Small intestine (tissue), 7 donors: ENCODE results near the gene DQX1. TPM values are rescaled to one million over a fixed set of nuclear protein-coding genes. Genes with fewer than 3 reads are reported as not detected.
"Not testable (repeated sequence)": the region's sequence is repeated elsewhere in the genome, so short reads cannot be mapped to it uniquely, and the experiment has no call there.

Experiments
- DNase-seq, 2 donors: peaks; one replicate each; pipeline versions ENCODE4 v3.0.0 to v3.0.0-alpha.2; 2013
- FAIRE-seq: peaks from 2 replicates; lab custom pipeline; 2012; peaks lifted over from hg19 to GRCh38; lab: Jason Lieb, UNC
- H3K27ac ChIP-seq, 3 donors: one replicate each; pipeline ENCODE4 v1.5.1; 2013; ENCODE audit warnings: low read length in 2 of 3, mild to moderate bottlenecking in 2 of 3, control low read depth in 1 of 3, inconsistent platforms in 1 of 3, low read depth in 1 of 3, moderate library complexity in 1 of 3
- H3K27me3 ChIP-seq, 3 donors: one replicate each; pipeline ENCODE4 v1.6.1; 2013; ENCODE audit warnings: low read length in 3 of 3, inconsistent platforms in 1 of 3; ENCODE audit not compliant: control insufficient read depth in 3 of 3, insufficient read depth in 3 of 3
- H3K36me3 ChIP-seq, 3 donors: one replicate each; pipeline ENCODE4 v1.6.1; 2013; ENCODE audit warnings: low read length in 3 of 3, inconsistent platforms in 1 of 3, low read depth in 1 of 3, mild to moderate bottlenecking in 1 of 3, moderate library complexity in 1 of 3; ENCODE audit not compliant: control insufficient read depth in 3 of 3, insufficient read depth in 2 of 3
- H3K4me1 ChIP-seq, 3 donors: one replicate each; pipeline ENCODE4 v1.6.1; 2013; ENCODE audit warnings: low read length in 2 of 3, inconsistent platforms in 1 of 3, low read depth in 1 of 3, mild to moderate bottlenecking in 1 of 3, moderate library complexity in 1 of 3; ENCODE audit not compliant: control insufficient read depth in 3 of 3, insufficient read depth in 2 of 3
- H3K4me3 ChIP-seq, 3 donors: one replicate each; pipeline ENCODE4 v1.5.1; 2013; ENCODE audit warnings: low read length in 3 of 3, control low read depth in 1 of 3, inconsistent platforms in 1 of 3, low read depth in 1 of 3, mild to moderate bottlenecking in 1 of 3, moderate library complexity in 1 of 3
- H3K9me3 ChIP-seq, 2 donors: one replicate each; pipeline ENCODE4 v1.6.1; 2013; ENCODE audit warnings: low read depth in 1 of 2, low read length in 1 of 2; ENCODE audit not compliant: control insufficient read depth in 2 of 2, insufficient read depth in 1 of 2
- WGBS, 3 donors: extraction: QIAGEN DNeasy Blood & Tissue Kit; methylation state at CpG; one replicate each; pipeline ENCODE4 v1.1.7; 2013; 5-methylcytosine and 5-hydroxymethylcytosine counted together
- polyA plus RNA-seq, 4 donors: library from polyadenylated mRNA; stranded (reverse) in 3 of 4; unstranded in 1 of 4; fragments of 200-250 nt in 3 of 4; fragments of 120-200 nt in 1 of 4; gene quantifications; one replicate each; pipeline versions ENCODE4 v1.2.1 to v1.2.3, GENCODE V29; 2013
- donor health status: healthy with polysubstance abuse.
- donor health status: control.
- donor health status: control.
- donor health status: Bipolar disorder and iron deficiency.
- donor health status: healthy.

Gene DQX1
- polyA plus RNA-seq, 4 donors = 15.8 to 106 (median 39.6) TPM

GRCh38 chr2:74566754-74567085 lies 40.7 kb upstream of the DQX1 start:
- no peak for FAIRE-seq
- H3K36me3 ChIP-seq = no peaks in the 10 kb centered on the region

DNA sequence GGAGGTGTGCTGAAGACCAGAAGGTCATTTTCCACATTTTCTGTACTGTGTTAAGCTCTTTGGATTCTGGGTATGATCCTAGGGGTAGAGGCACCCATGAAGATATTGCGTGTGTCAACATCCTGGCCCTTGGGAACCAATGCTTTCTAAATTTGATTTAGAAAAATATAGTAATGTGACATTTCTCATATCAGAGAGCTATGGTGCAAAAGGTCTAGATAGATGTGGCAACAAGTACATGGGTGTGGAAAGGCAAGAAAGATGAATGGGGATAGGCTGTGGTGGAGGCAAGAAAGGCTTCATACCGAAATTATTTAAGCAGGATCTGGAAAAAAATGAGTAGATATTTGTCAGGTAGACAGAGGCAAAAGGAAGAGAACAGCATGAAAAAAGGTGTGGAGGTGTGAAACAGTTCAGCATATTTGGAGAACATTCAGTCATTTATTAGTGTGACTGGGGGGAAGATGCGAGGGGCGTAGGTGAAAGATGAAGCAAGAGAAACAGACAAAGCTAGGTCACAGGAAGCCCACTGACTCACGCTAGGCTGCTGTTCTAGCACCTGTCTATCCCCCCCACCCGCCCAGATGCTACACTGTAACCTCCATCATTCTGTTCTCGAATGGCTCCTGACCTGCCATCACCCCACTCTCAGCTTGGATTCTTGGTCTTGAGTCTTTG lies 40.2 kb upstream of the DQX1 start:
- no peaks in the 10 kb centered on the region for H3K4me1 ChIP-seq
- H3K27me3 ChIP-seq = peaks cover 0 to 31% (median 0%) of the 10 kb centered on the region in 3 donors
- H3K36me3 ChIP-seq = no peaks in the 10 kb centered on the region
- no peaks in the 10 kb centered on the region for H3K9me3 ChIP-seq
- DNase-seq = no peak
- 77 to 89% (median 86%) methylated on average over 7 of the region's 7 CpGs for WGBS, 3 donors
- no peak overlapping the region for H3K4me3 ChIP-seq
- no peak overlapping the region for H3K27ac ChIP-seq
- no peak for FAIRE-seq

More at GRCh38 chr2:74566754-74567085, 40.7 kb upstream of the DQX1 start:
- H3K4me1 ChIP-seq = no peaks in the 10 kb centered on the region
- no peak for DNase-seq
- H3K4me3 ChIP-seq = no peak overlapping the region
- H3K9me3 ChIP-seq = no peaks in the 10 kb centered on the region
- no peak overlapping the region for H3K27ac ChIP-seq
- H3K27me3 ChIP-seq = peaks cover 0 to 26% (median 0%) of the 10 kb centered on the region in 3 donors

DNA sequence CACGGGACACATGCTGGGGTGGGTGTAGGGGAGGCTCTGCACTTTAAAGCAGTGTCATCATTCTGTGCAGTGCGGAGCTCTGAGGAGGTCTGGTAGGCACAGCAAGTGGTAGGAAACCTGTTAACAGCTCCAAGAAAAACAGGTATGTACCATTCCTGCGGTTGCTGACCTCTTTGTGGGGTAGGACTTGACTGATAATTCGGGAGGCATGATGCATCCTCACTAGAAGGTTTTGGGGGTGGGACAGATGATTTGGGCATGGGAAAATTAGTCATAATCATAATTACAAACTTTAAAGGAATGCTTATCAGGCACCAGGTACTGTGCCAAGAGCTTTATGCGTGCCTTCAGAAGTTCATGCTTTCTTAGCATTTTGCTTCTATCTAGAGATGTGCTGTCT lies 38.2 kb upstream of the DQX1 start:
- Histone ChIP-seq H3K4me1 (no peaks in the 10 kb centered on the region), H3K27ac (no peak overlapping the region), H3K36me3 (no peaks in the 10 kb centered on the region), H3K9me3 (no peaks in the 10 kb centered on the region), H3K27me3 (peaks cover 0 to 45% (median 0%) of the 10 kb centered on the region in 3 donors), H3K4me3 (no peak overlapping the region)
- 74 to 78% (median 76%) methylated on average over 5 of the region's 5 CpGs for WGBS, 3 donors
- DNase-seq = no peak
- FAIRE-seq = no peak

DNA sequence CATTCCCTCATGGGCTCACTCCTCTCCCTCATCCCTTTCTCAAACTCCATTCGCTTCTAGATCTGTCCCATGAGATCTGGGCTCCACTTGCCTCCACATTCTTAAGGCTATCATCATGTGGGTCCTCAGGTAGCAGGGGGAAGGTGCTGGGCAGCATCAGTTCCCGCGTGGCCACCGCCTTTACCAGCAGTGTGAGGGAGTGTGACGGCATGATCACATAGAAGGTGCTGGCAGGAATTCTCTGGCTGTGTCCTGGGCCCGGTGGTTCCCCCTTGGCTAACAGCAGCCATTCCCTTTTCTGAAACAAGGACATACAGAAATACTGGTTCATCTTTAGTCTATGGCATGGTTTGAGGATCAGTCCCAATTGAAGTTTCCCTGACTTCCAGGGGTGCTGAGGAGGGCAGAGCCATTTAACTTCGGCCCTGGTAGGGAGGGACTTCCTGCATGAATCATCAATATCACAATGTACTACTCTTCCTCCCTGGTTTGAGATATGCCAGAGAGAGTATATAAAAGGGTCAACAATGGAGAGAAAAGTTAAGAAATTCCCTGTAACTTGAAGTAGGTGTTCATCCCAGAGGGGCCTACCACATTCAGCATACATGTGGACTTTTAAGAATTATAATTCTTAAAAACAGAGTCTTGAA lies 36.2 kb upstream of the DQX1 start:
- H3K27ac ChIP-seq = no peak overlapping the region
- H3K4me1 ChIP-seq = no peaks in the 10 kb centered on the region
- DNase-seq (no peak), FAIRE-seq (no peak)
- no peak overlapping the region for H3K4me3 ChIP-seq
- whole genome bisulfite sequencing, 3 donors = 81 to 84% (median 84%) methylated on average over 7 of the region's 7 CpGs
- no peaks in the 10 kb centered on the region for H3K36me3 ChIP-seq
- no peaks in the 10 kb centered on the region for H3K9me3 ChIP-seq
- H3K27me3 ChIP-seq = peaks cover 0 to 53% (median 0%) of the 10 kb centered on the region in 3 donors

DNA sequence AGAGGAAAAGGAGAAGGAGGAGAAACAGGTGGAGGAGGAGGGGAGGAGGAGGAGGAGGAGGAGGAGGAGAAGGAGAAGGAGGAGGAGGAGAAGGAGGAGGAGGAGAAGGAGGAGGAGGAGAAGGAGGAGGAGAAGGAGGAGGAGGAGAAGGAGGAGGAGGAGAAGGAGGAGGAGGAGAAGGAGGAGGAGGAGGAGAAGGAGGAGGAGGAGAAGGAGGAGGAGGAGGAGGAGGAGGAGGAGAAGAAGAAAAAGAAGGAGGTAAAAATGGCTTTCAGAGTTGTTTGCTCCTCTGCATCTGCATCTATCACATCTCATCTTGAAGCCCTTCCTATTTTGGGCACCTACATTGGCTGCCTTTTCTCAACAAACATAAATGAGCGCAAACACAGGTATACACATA lies 35.0 kb upstream of the DQX1 start:
- WGBS, 3 donors = 93 to 100% (median 95%) methylated on average over 1 of the region's 1 CpG
- Histone ChIP-seq H3K36me3 (peaks cover 0 to 10% (median 0%) of the 10 kb centered on the region in 3 donors), H3K27me3 (peaks cover 0 to 60% (median 0%) of the 10 kb centered on the region in 3 donors)
- not testable (repeated sequence) for H3K27ac ChIP-seq, H3K4me1 ChIP-seq, FAIRE-seq, H3K4me3 ChIP-seq, DNase-seq, H3K9me3 ChIP-seq

DNA sequence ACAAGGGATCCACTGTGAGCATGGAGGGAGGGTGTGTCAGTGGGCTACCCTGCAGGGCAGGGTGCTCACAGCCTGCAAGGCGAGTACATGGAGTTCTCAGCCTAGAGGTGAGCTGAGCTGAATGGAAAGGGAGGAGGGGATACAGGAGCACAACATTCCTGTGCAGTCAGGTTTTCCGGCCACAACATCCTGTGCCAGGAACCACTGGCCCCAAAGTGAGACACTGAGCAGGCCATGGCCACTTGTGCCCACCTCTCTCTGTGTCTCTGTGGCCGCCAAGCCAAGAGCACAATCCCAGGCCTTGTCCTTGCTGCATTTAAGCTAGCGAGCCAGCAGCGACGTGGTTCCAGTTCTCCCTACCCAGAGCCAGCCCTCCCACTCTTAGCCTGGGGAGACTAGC lies 34.6 kb upstream of the DQX1 start:
- 65 to 79% (median 75%) methylated on average over 6 of the region's 6 CpGs for WGBS, 3 donors
- H3K27ac ChIP-seq = no peak overlapping the region
- no peak for DNase-seq
- no peaks in the 10 kb centered on the region for H3K9me3 ChIP-seq
- no peak overlapping the region for H3K4me3 ChIP-seq
- no peaks in the 10 kb centered on the region for H3K4me1 ChIP-seq
- H3K27me3 ChIP-seq = peaks cover 0 to 63% (median 0%) of the 10 kb centered on the region in 3 donors
- H3K36me3 ChIP-seq = peaks cover 0 to 13% (median 0%) of the 10 kb centered on the region in 3 donors
- no peak for FAIRE-seq

GRCh38 chr2:74559912-74560311 lies 33.9 kb upstream of the DQX1 start:
- H3K4me1 ChIP-seq = peaks cover 0 to 7% (median 0%) of the 10 kb centered on the region in 3 donors
- DNase-seq (no peak), FAIRE-seq (no peak)
- H3K27me3 ChIP-seq = peaks cover 0 to 70% (median 0%) of the 10 kb centered on the region in 3 donors
- H3K27ac ChIP-seq = no peak overlapping the region
- no peaks in the 10 kb centered on the region for H3K9me3 ChIP-seq
- no peak overlapping the region for H3K4me3 ChIP-seq
- H3K36me3 ChIP-seq = peaks cover 0 to 13% (median 0%) of the 10 kb centered on the region in 3 donors
- 23 to 39% (median 31%) methylated on average over 5 of the region's 5 CpGs for WGBS, 3 donors

GRCh38 chr2:74558284-74559230 lies 32.5 kb upstream of the DQX1 start:
- FAIRE-seq = no peak
- Histone ChIP-seq H3K36me3 (peaks cover 0 to 13% (median 0%) of the 10 kb centered on the region in 3 donors), H3K27ac (no peak overlapping the region), H3K9me3 (no peaks in the 10 kb centered on the region), H3K4me3 (no peak overlapping the region), H3K27me3 (peaks cover 0 to 73% (median 0%) of the 10 kb centered on the region in 3 donors), H3K4me1 (peaks cover 0 to 8% (median 0%) of the 10 kb centered on the region in 3 donors)
- 37 to 55% (median 50%) methylated on average over 7 of the region's 7 CpGs for WGBS, 3 donors
- peak in 1 of 2 donors; percentile 33 for DNase-seq
